NT2/D1 (cell line): ENCODE results near the gene TMEM256.

Experiments used
- DNase-seq: peaks from one replicate; pipeline ENCODE4 v3.0.0-alpha.2; 2011; ENCODE audit warnings: low read depth, low spot score
- H3K27me3 ChIP-seq: 2 replicates; pipeline ENCODE4 v1.6.0; 2011; ENCODE audit warnings: mild to moderate bottlenecking; ENCODE audit not compliant: insufficient read length, insufficient read depth
- H3K36me3 ChIP-seq: 2 replicates; pipeline ENCODE4 v1.6.1; 2011; ENCODE audit warnings: mild to moderate bottlenecking, low read length, mixed read lengths; ENCODE audit not compliant: insufficient read depth, insufficient read length
- H3K4me1 ChIP-seq: 2 replicates; pipeline ENCODE4 v1.5.1; 2011; ENCODE audit not compliant: insufficient read depth, insufficient read length
- H3K4me3 ChIP-seq: 2 replicates; pipeline ENCODE4 v1.5.1; 2011; ENCODE audit warnings: low read depth; ENCODE audit not compliant: insufficient read length
- H3K9ac ChIP-seq: 2 replicates; pipeline ENCODE4 v1.6.0; 2011; ENCODE audit warnings: low read depth; ENCODE audit not compliant: insufficient read length
- H3K9me3 ChIP-seq: 2 replicates; pipeline ENCODE4 v1.5.1; 2011; ENCODE audit warnings: mild to moderate bottlenecking, low read length; ENCODE audit not compliant: insufficient read depth
- SUZ12 ChIP-seq: IDR thresholded peaks from 2 replicates; pipeline ENCODE4 v1.6.1; 2011; ENCODE audit not compliant: insufficient read length, insufficient read depth; ENCODE audit errors: extremely low read depth
- YY1 ChIP-seq: IDR thresholded peaks from 2 replicates; pipeline ENCODE4 v1.6.1; 2011; ENCODE audit not compliant: insufficient read length, insufficient read depth
- ZNF274 ChIP-seq: IDR thresholded peaks from 2 replicates; pipeline ENCODE4 v1.6.1; 2011; ENCODE audit warnings: mild to moderate bottlenecking, low read depth, low read length

TMEM256 gene

DNA sequence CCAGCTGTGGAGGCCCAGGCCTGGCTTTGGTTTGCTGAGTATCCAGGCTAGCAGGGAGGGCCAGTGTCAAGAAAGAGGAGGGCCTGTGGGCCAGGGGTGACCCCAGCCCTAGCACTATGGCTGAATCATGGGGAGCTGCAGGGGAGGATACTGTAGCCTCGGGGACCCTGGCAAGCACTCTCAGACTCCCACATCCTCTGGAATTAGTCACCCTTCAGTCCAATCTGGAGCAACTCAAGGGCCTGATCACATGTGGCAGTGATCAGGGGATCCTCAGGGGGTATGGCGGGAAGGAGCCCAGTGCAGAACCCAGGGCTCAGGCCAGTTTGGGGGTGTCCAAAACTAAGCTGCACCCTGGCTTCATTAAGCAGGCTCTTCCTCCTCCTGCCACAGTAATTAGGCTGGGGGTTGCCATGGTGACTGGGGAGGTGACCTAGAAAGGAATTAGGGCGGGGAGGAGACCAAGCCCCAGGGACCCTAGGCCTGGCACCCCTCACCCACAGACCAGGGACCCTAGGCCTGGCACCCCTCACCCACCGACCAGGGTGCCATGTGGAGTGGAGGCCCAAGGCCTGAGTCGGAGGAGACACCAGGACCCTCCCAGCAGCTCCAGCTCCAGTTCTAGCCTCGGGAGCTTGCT is 9.6 kb upstream of the TMEM256 start:
- Histone ChIP-seq H3K9me3 (no peaks in the 10 kb centered on the region), H3K4me3 (no peak overlapping the region), H3K27me3 (no peaks in the 10 kb centered on the region), H3K9ac (no peak overlapping the region), H3K4me1 (peaks cover 3% of the 10 kb centered on the region), H3K36me3 (peaks cover 59% of the 10 kb centered on the region)
- DNase-seq = no peak
- TF ChIP-seq SUZ12 (no peak), YY1 (no peak), ZNF274 (no peak)

DNA sequence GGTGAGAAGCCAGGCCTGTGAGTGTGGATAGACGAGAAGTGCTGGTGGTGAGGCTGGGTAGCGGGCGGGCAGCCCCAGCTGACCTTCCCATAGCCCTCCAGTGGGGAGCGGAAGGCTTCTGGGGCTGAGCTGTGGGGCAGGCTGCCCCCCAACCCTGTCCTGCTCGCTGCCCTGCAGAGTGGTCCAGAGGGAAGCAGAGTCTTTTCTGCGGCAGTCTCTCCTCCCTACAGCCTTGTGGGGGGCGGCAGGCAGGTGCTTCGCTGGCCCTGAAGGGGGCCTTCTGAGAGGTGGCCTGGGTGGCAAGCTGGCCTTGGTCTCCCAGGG is 7.5 kb upstream of the TMEM256 start:
- H3K4me1 ChIP-seq = peaks cover 3% of the 10 kb centered on the region
- peaks cover 45% of the 10 kb centered on the region for H3K36me3 ChIP-seq
- no peak for DNase-seq
- no peaks in the 10 kb centered on the region for H3K9me3 ChIP-seq
- no peaks in the 10 kb centered on the region for H3K27me3 ChIP-seq
- no peak overlapping the region for H3K9ac ChIP-seq
- no peak overlapping the region for H3K4me3 ChIP-seq
- TF ChIP-seq ZNF274 (no peak), SUZ12 (no peak), YY1 (no peak)

- no peak for DNase-seq
- Histone ChIP-seq H3K4me1 (peaks cover 3% of the 10 kb centered on the region), H3K4me3 (no peak overlapping the region), H3K9ac (no peak overlapping the region), H3K27me3 (no peaks in the 10 kb centered on the region), H3K9me3 (no peaks in the 10 kb centered on the region), H3K36me3 (peaks cover 41% of the 10 kb centered on the region)
- TF ChIP-seq SUZ12 (no peak), ZNF274 (no peak), YY1 (no peak)
These were observed 6.9 kb upstream of the TMEM256 start for GRCh38 chr17:7410634-7411426.

- no peak for DNase-seq
- H3K27me3 ChIP-seq = no peaks in the 10 kb centered on the region
- H3K36me3 ChIP-seq = peaks cover 30% of the 10 kb centered on the region
- no peak overlapping the region for H3K9ac ChIP-seq
- no peaks in the 10 kb centered on the region for H3K9me3 ChIP-seq
- no peak overlapping the region for H3K4me3 ChIP-seq
- H3K4me1 ChIP-seq = peaks cover 3% of the 10 kb centered on the region
- TF ChIP-seq ZNF274 (no peak), YY1 (no peak), SUZ12 (no peak)
These were observed 5.8 kb upstream of the TMEM256 start for GRCh38 chr17:7409716-7410115.

DNA sequence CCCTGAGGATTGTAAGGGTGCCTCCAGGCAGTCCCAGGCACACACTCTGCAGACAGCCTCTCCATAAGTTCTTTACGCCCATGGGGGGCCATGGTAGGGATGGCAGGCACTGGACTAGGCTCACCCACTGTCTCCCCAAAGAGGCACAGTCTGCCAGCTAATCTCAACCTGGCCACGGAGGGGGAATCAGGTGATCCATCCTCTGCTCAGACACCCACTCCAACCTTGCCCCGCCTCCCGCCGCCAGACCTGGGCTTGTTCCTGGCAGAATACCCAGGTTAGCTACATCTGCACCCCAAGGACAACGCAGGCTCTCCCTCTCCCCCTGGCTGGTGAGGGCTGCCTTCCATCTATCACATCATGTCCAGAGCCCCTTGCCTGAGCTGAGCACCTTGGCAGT is 5.0 kb upstream of the TMEM256 start:
- Histone ChIP-seq H3K36me3 (peaks cover 26% of the 10 kb centered on the region), H3K4me3 (no peak overlapping the region), H3K27me3 (no peaks in the 10 kb centered on the region), H3K9ac (no peak overlapping the region), H3K9me3 (no peaks in the 10 kb centered on the region), H3K4me1 (peaks cover 3% of the 10 kb centered on the region)
- TF ChIP-seq YY1 (no peak), SUZ12 (no peak), ZNF274 (no peak)
- no peak for DNase-seq

DNA sequence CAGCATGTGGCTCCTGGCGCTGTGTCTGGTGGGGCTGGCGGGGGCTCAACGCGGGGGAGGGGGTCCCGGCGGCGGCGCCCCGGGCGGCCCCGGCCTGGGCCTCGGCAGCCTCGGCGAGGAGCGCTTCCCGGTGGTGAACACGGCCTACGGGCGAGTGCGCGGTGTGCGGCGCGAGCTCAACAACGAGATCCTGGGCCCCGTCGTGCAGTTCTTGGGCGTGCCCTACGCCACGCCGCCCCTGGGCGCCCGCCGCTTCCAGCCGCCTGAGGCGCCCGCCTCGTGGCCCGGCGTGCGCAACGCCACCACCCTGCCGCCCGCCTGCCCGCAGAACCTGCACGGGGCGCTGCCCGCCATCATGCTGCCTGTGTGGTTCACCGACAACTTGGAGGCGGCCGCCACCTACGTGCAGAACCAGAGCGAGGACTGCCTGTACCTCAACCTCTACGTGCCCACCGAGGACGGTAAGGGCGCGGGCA is 4.4 kb upstream of the TMEM256 start:
- Histone ChIP-seq H3K9ac (no peak overlapping the region), H3K4me1 (peaks cover 3% of the 10 kb centered on the region), H3K36me3 (peaks cover 26% of the 10 kb centered on the region), H3K9me3 (no peaks in the 10 kb centered on the region), H3K27me3 (no peaks in the 10 kb centered on the region), H3K4me3 (no peak overlapping the region)
- TF ChIP-seq SUZ12 = no peak
- TF ChIP-seq ZNF274 = no peak
- no peak for TF ChIP-seq YY1
- no peak for DNase-seq

DNA sequence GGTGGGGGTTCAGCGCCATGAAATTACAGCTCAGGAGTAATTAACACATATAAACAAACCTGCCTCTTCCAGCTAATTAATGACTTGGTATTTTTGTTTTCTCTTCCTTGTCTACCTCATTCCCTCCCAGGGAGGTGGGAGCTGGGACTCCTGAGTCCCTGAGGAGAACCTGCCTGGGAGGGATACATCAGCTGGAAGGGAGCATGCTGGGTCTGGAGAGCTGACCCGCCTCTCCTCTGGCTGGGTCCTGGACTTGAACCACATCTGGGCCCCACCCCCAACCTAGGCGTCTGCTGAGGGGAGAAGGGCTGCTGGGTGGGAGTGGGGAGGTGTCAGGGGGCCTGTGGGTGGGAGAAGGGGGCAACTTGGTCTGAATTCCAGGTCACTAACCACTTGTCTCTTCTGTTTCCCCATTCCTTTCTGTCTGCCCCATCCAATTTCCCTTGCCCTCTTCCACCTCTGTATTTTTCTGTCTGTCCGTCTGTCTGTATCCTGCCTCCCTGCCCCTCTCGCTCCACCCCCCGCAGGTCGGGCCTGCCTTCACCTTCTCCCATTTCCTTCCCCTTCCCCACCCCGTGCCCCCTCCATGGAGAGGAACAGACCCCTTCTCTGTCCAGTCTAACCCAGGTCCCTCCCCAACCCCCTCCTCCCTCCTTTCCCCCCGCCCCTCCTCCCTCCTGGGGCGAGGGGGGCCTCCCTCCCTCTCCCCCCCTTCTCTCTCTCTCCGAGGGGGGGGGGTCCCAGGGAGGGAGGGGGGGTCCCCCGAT is 3.8 kb upstream of the TMEM256 start, which contains the start of gene NLGN2:
TSS of gene NLGN2 (plus strand) at position 361 of the 767 bp plus-strand sequence. CDS start 411 bp downstream, outside the sequence.
- H3K36me3 ChIP-seq = peaks cover 26% of the 10 kb centered on the region
- H3K27me3 ChIP-seq = no peaks in the 10 kb centered on the region
- no peaks in the 10 kb centered on the region for H3K9me3 ChIP-seq
- no peak for TF ChIP-seq SUZ12
- TF ChIP-seq ZNF274 = no peak
- TF ChIP-seq YY1 = no peak
- no peak for DNase-seq
- H3K4me1 ChIP-seq = no peaks in the 10 kb centered on the region
- no peak within 1 kb of the TSS for H3K9ac ChIP-seq
- H3K4me3 ChIP-seq = no peak within 1 kb of the TSS
